NOMO-1 treated with DMSO at 0.1 percent for 48 hours (cell line): ENCODE data around the gene OXSM.

ENCODE experiments used
- DNase-seq: peaks from one replicate; lab custom pipeline; 2025; ENCODE audit not compliant: unreplicated experiment; lab: John Stamatoyannopoulos, UW

OXSM gene

GRCh38 chr3:25803833-25804232 is 13.9 kb downstream of the OXSM start:
- DNase-seq: no peak

GRCh38 chr3:25804676-25805075 is 14.8 kb downstream of the OXSM start:
- no peak for DNase-seq

- DNase-seq: no peak
Observed at GRCh38 chr3:25812644-25813043, 22.8 kb downstream of the OXSM start.

GRCh38 chr3:25817107-25817506 is 27.2 kb downstream of the OXSM start:
- DNase-seq: no peak

- DNase-seq: no peak
Observed at GRCh38 chr3:25817638-25818037, 27.7 kb downstream of the OXSM start.

- DNase-seq: no peak
Observed at GRCh38 chr3:25818335-25818734, 28.4 kb downstream of the OXSM start.

- no peak for DNase-seq
Observed at GRCh38 chr3:25820366-25820765, 30.5 kb downstream of the OXSM start.

- no peak for DNase-seq
Observed at GRCh38 chr3:25820816-25821486, 31.1 kb downstream of the OXSM start.

- DNase-seq: no peak
Observed at GRCh38 chr3:25821746-25822573, 32.1 kb downstream of the OXSM start.

- no peak for DNase-seq
Observed at GRCh38 chr3:25823314-25823713, 33.4 kb downstream of the OXSM start.

- DNase-seq: no peak
Observed at GRCh38 chr3:25826510-25826909, 36.6 kb downstream of the OXSM start.

GRCh38 chr3:25830373-25831280 is 40.7 kb downstream of the OXSM start:
- no peak for DNase-seq

- DNase-seq: peak; percentile 42
Observed at GRCh38 chr3:25831578-25831977, 41.7 kb downstream of the OXSM start.

- DNase-seq: no peak
Observed at GRCh38 chr3:25834346-25834745, 44.5 kb downstream of the OXSM start.

GRCh38 chr3:25836579-25836978 is 46.7 kb downstream of the OXSM start:
- DNase-seq: no peak

- DNase-seq: no peak
Observed at GRCh38 chr3:25837038-25837437, 47.1 kb downstream of the OXSM start.

GRCh38 chr3:25840099-25840498 is 50.2 kb downstream of the OXSM start:
- no peak for DNase-seq

- no peak for DNase-seq
Observed at GRCh38 chr3:25843332-25843731, 53.4 kb downstream of the OXSM start.
